Neuron (in vitro differentiated cells): ENCODE measurements around the gene SULT1C4.
"Not testable (repeated sequence)": the region's sequence is repeated elsewhere in the genome, so short reads cannot be mapped to it uniquely, and the experiment has no call there.

Experiments used
- H2AFZ ChIP-seq: one replicate; pipeline ENCODE4 v1.6.1; 2013; ENCODE audit warnings: low read depth, mild to moderate bottlenecking, inconsistent platforms, low read length, moderate library complexity
- H3K27me3 ChIP-seq: one replicate; pipeline ENCODE4 v1.6.1; 2013; ENCODE audit warnings: low read length; ENCODE audit not compliant: insufficient read depth
- H3K36me3 ChIP-seq: one replicate; pipeline ENCODE4 v1.6.1; 2013; ENCODE audit warnings: low read length; ENCODE audit not compliant: insufficient read depth
- H3K4me1 ChIP-seq: one replicate; pipeline ENCODE4 v1.6.1; 2013; ENCODE audit warnings: low read length; ENCODE audit not compliant: insufficient read depth
- H3K4me3 ChIP-seq: 2 replicates; pipeline ENCODE4 v1.5.1; 2013; ENCODE audit warnings: mild to moderate bottlenecking, low read length, moderate library complexity
- H3K9me3 ChIP-seq: one replicate; pipeline ENCODE4 v1.6.1; 2013; ENCODE audit warnings: low read length

Gene SULT1C4

DNA sequence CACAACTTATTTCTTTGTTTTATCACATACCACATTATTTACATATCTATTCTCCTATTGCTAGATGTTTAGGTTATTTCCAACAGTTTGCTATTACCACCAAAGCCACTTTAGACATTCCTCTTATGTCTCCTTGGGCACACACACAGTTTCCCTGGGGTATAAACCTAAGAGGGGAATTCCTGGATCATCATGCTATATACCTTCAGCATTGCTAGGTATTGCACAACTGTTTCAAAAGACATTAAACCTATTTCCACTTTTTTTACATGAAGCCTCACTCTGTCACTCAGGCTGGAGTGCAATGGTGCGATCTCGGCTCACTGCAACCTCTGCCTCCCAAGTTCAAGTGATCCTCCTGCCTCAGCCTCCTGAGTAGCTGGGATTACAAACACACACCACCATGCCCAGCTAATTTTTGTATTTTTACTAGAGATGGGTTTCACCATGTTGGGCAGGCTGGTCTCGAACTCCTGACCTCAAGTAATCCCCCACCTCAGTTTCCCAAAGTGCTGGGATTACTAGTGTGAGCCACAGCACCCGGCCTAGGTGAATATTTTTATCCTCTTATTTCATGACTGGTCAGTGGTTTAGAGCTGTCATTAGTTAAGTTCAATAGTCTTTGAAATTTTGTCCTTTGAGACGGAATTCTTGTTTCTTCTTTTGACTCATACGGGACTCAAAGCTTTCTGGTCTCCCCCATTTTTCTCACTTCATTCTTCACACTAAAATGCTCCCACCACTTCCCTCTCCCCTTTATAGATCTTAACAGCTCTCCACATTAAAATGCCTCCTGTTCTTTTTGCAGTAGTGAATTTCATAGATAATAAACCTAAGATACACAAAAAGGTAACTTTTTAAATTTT, 30.3 kb downstream of the SULT1C4 start:
- H3K27me3 ChIP-seq = no peaks in the 10 kb centered on the region
- H3K4me1 ChIP-seq = peaks cover 14% of the 10 kb centered on the region
- no peak overlapping the region for H3K4me3 ChIP-seq
- H3K9me3 ChIP-seq = peaks cover 12% of the 10 kb centered on the region
- no peaks in the 10 kb centered on the region for H3K36me3 ChIP-seq
- H2AFZ ChIP-seq = no peak overlapping the region

DNA sequence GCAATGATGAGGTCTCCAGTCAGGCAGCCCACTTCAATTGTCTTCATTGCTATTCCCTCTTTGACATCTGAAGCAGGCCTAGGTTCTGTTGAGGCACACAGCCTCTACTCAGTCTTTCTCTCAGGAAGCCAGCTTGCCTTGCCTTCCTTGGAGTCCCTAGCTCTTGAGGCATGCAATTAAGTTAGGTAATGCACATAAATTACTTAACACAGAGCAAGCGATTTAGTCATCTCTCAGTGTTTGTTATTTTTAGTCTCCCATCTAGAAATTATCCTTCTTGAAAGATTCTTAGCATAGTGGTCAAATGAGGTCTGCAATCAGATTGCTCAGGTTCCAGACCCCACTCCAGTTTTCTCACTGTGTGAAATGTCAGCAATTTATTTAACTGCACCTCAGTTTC, 32.0 kb downstream of the SULT1C4 start:
- Histone ChIP-seq H3K36me3 (no peaks in the 10 kb centered on the region), H3K4me1 (no peaks in the 10 kb centered on the region), H3K4me3 (no peak overlapping the region), H3K9me3 (peaks cover 11% of the 10 kb centered on the region), H2AFZ (no peak overlapping the region), H3K27me3 (no peaks in the 10 kb centered on the region)

DNA sequence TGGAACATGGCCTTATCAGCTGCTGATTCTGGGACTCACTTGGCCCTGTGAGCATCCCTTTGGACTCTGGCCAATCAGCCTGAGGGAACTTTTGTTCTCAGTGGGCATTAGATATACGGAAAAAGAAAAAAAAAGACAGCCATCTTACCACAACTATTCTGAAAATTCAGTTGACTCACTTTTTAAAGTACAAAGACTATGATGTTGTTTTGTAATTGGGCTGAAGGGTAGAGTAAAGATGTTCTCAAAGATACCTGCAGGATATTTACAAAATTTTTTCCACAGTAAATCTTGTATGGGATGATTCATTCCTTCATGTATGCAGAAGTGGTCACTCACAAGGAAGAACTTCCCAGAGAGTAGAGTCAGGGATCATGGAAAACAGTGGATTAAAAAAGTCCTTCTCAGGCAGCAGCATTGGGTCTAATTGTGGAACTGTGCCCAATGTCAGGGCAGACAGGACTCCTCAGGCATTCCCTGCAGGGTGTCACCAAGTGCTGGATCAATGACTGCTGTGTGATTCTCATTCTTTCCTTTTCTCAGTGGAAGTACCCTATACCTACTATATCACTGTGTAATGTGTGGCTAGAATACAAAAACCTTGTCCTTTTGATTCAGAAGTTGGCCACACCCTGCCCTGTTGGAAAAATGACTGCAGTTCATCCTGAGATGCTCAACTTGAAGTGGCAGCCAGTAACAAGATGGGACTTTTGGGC, 35.4 kb downstream of the SULT1C4 start:
- H3K9me3 ChIP-seq = no peaks in the 10 kb centered on the region
- no peak overlapping the region for H2AFZ ChIP-seq
- H3K27me3 ChIP-seq = no peaks in the 10 kb centered on the region
- no peaks in the 10 kb centered on the region for H3K4me1 ChIP-seq
- H3K4me3 ChIP-seq = no peak overlapping the region
- H3K36me3 ChIP-seq = no peaks in the 10 kb centered on the region

DNA sequence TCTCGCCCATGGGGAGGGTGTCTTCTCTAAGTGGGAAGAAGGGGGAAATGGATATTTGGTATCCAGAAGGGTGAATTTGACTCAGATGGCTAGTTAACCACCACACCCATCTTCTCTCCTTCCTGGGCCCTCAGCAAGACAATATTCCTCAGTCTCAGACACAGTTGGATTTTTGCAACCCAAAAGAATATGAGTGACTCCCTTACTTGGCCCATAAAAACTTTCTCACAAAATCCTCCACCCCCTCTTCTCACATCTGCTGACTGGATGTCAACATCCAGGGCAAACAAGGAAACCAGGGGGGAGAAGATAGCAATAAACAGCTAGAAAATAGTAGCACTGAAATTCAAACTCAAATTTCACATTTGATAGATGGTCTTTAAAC, 35.9 kb downstream of the SULT1C4 start:
- no peaks in the 10 kb centered on the region for H3K36me3 ChIP-seq
- H3K9me3 ChIP-seq = no peaks in the 10 kb centered on the region
- no peaks in the 10 kb centered on the region for H3K4me1 ChIP-seq
- no peaks in the 10 kb centered on the region for H3K27me3 ChIP-seq
- H3K4me3 ChIP-seq = no peak overlapping the region
- no peak overlapping the region for H2AFZ ChIP-seq

DNA sequence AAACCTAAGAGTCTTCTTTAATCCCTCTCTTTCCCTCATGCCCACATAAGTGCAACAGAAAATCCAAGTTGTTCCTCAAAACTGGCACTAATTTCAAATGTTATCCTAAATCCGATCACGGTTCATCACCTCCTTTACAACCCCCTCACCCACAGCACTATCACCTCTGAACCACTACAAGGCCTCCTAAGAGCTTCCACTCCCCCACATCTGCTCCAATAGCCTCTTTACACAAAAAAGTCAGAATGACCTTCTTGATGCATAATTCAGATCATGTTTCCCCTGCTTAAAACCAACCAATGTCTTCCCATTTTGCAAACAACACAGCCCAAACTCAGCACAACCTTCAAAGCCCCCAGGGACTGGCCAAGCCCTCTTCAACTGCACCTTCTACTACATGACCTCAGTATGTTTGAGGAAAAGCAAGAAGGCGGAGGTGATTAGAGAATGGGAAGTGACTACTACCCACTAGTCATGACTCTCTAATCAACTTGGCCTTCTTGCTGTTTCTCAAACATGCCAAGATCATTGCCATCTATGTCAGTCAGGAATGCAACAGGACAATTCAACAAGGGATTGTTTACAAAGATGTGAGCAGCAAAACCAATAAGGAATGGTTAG, 36.6 kb downstream of the SULT1C4 start:
- Histone ChIP-seq H3K27me3 (no peaks in the 10 kb centered on the region), H3K36me3 (no peaks in the 10 kb centered on the region), H3K4me1 (no peaks in the 10 kb centered on the region), H3K9me3 (no peaks in the 10 kb centered on the region), H3K4me3 (no peak overlapping the region), H2AFZ (no peak overlapping the region)

DNA sequence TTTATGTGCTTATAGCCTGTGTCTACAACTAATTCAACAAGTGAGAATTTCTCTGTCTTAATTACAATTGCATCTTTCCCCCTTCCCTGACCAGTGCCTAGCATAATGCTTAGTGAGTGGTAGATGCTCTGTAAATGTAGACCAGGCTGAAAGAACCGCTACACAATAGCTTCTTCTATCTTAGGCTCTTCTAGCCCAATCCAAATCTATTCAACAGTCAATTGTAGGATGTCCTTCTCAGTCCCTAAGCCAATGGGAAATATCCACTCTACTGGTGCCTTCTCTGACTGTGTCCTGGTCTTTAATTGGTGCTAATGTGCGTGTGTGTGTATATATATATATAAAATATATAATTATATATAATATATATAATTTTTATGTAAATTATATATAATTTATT, 37.2 kb downstream of the SULT1C4 start:
- no peak overlapping the region for H3K4me3 ChIP-seq
- H3K4me1 ChIP-seq = no peaks in the 10 kb centered on the region
- no peaks in the 10 kb centered on the region for H3K27me3 ChIP-seq
- no peaks in the 10 kb centered on the region for H3K36me3 ChIP-seq
- H2AFZ ChIP-seq = no peak overlapping the region
- H3K9me3 ChIP-seq = no peaks in the 10 kb centered on the region

DNA sequence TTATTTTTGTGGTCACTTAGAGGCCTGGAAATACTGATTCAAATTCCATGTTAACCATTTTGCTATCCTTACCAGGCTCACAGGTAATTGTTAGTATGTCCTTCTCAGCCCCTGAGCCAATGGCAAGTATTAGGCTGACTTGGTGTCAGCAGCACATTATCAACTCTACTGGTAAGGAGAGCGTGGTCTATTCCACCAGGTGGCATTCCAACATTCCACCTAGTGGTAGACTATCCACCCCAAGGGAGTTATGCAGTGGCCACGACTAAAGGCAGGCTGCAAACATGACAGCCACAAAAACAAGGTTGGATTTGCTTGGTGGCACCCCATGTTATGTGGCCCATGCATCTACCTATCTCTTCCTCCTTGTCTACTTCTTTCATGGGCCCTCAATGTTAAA, 39.5 kb downstream of the SULT1C4 start:
- Histone ChIP-seq H3K9me3 (no peaks in the 10 kb centered on the region), H3K36me3 (no peaks in the 10 kb centered on the region), H3K27me3 (no peaks in the 10 kb centered on the region), H2AFZ (no peak overlapping the region), H3K4me1 (no peaks in the 10 kb centered on the region), H3K4me3 (no peak overlapping the region)

DNA sequence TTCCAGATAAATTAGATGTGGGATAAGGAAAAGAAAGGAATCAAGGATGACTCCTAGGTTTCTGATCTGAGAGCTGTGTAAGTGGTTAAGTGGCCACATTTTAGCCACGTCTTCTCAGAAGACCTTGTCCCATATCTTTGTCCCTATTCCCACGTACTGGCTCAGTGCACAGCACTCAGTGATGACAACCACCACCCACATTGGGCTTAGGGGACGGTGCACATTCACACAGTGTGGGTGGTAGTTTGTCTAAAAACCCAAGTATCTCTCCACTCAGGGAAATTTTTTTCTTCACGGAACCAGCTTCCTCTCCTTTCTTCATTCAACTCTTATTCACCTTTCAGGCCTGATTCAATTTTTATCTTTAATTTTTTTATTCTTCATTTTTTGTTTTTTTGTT, 40.7 kb downstream of the SULT1C4 start:
- Histone ChIP-seq H3K27me3 (no peaks in the 10 kb centered on the region), H3K4me3 (no peak overlapping the region), H3K9me3 (no peaks in the 10 kb centered on the region), H3K4me1 (no peaks in the 10 kb centered on the region), H3K36me3 (no peaks in the 10 kb centered on the region), H2AFZ (no peak overlapping the region)

DNA sequence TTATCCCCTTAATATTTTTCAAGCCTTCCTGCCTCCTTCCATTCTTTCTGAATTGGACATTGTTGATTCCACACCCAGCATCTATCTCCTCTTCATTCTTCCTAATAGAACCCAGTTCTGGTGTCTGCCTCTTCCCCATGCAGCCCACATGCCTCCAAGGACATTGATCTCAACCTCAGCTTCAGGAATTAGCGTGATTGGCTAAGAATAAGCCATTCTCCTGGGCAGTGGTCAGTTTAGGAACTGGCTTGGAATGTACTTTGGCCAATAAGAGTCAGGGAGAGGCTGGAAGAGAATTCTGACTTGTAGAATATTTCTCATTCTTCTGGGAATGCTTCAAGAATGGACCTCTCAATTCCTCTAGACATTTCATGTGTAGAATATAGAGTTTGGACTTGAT, 45.3 kb downstream of the SULT1C4 start:
- Histone ChIP-seq H2AFZ (no peak overlapping the region), H3K9me3 (no peaks in the 10 kb centered on the region), H3K36me3 (no peaks in the 10 kb centered on the region), H3K4me1 (no peaks in the 10 kb centered on the region), H3K4me3 (no peak overlapping the region), H3K27me3 (no peaks in the 10 kb centered on the region)

DNA sequence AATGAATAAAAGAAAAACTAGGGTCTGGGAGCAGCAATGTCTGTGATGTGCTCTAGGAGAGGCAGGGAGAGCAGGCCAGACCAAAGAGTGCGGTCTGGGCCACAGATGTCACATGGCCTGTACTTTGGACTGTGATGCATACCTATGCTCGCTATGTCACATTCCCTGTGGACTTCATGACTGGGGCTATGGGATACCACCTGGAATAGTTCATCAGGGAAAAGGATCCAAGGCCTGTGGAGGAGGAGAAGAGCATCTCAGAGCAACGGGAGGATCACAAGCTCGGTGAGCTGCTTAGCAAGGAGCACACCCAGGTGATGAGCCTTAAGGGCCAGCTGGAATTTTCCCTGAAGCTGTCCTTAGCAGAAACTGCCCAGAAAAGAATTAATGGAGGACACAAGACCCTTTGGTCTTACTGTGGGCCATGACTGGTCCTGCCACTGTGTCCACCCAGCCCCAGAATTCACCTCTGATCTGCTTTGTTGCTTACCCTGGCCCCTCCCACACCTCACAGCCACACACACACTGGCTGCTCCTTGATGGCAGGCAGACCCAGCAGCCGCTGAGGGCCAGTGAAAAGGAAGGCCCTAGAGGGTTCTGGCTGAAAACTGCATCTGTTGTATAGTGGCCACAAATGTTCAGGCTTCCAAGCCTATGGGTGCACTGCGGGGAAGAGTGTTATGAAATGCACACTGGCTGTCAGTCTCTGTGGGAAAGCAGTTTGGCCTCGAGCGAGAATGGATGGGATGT, 45.9 kb downstream of the SULT1C4 start:
- Histone ChIP-seq H3K9me3 (no peaks in the 10 kb centered on the region), H2AFZ (no peak overlapping the region), H3K4me1 (no peaks in the 10 kb centered on the region), H3K36me3 (no peaks in the 10 kb centered on the region), H3K4me3 (no peak overlapping the region), H3K27me3 (no peaks in the 10 kb centered on the region)

DNA sequence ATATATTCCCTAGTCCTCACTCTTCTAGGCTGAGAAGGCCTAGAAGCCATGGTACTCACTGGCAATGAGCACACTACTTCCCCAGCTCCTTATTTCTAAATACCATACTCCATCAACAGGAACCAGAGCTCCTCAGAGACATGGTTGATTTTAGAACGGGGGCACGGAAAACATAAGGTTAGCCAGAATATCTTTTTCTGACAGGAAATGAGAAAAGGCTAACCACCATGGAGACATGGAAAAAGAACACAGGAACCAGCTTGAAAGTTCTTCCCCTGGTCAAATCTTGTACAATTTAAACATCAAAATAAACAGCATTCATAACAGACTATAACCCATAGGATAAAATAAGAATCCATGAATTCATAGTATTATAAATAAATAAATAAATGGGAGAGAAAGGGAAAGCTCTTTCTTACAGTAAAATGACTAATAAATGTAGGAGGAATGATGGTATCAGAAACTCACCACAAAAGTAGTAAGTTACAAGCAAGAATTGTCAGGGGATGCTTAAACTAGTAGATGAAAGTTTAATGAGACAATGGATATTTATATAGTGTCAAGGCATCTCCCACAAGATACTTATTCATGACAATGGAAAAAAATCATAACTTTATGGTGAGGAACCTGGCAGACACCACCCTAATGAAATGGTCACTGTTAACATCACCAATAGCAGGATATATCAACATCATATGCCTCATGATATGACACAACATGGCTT, 50.7 kb downstream of the SULT1C4 start:
- H3K4me1 ChIP-seq = no peaks in the 10 kb centered on the region
- no peaks in the 10 kb centered on the region for H3K9me3 ChIP-seq
- no peak overlapping the region for H2AFZ ChIP-seq
- no peaks in the 10 kb centered on the region for H3K27me3 ChIP-seq
- no peaks in the 10 kb centered on the region for H3K36me3 ChIP-seq
- H3K4me3 ChIP-seq = no peak overlapping the region

DNA sequence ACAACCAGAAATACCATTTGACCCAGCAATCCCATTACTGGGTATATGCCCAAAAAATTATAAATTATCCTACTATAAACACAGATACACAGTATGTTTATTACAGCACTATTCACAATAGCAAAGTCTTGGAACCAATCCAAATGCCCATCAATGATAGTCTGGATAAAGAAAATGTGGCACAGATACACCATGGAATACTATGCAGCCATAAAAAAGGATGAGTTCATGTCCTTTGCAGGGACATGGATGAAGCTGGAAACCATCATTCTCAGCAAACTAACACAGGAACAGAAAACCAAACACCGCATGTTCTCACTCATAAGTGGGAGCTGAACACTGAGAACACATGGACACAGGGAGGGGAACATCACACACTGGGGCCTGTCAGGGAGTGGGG, 57.8 kb downstream of the SULT1C4 start:
- H3K4me3 ChIP-seq, H3K36me3 ChIP-seq, H3K4me1 ChIP-seq, H3K9me3 ChIP-seq, H3K27me3 ChIP-seq, H2AFZ ChIP-seq: not testable (repeated sequence)
